HCT116 (cell line): Measurements from ENCODE around the gene CC2D1A. TPM values are rescaled to one million over a fixed set of nuclear protein-coding genes. Genes with fewer than 3 reads are reported as not detected.

Experiments
- ATAC-seq: fragments of 200-7000 bp; cut with Tn5 transposase; 2 replicates; pipeline ENCODE4 v1.9.1; 2020; ENCODE audit warnings: mild to moderate bottlenecking, moderate library complexity
- BruUV-seq: library from RNA; stranded (reverse); fragments of 400-500 nt; replicated peaks from 2 replicates; lab custom pipeline; 2021; lab: Mats Ljungman, UMichigan
- CTCF ChIA-PET: fragments of 300-600 bp; sonication (Branson Sonifier 250); formaldehyde crosslinking; loops from one replicate; lab custom pipeline; 2021; ENCODE audit warnings: antibody characterized with exemption; lab: Charles Lee
- POLR2A ChIA-PET: fragments of 300-600, 350-600 bp; sonication (Branson Sonifier 250); formaldehyde crosslinking; loops from one replicate; lab custom pipeline; 2021; ENCODE audit warnings: antibody characterized with exemption; lab: Charles Lee
- RAD21 ChIA-PET, 2 experiments: fragments of 300-600 bp; sonication (Branson Sonifier 250); formaldehyde crosslinking; loops; one replicate each; lab custom pipeline; 2023; ENCODE audit warnings: low total read pairs in 2 of 2; ENCODE audit not compliant: uncharacterized antibody in 2 of 2, unreplicated experiment in 2 of 2, low non-redundant PET in 1 of 2; lab: Charles Lee
- DNase-seq: peaks from one replicate; pipeline ENCODE4 v3.0.0-alpha.2; 2010; ENCODE audit warnings: low read depth, low spot score
- H2AFZ ChIP-seq: fragments of 200-600 bp; shearing (Covaris generic), sonication (generic); 2 replicates; pipeline ENCODE4 v1.6.1; 2017; ENCODE audit warnings: low read depth, mixed run types, mixed read lengths, antibody characterized with exemption, low read length; ENCODE audit not compliant: poor library complexity, severe bottlenecking
- H3K27ac ChIP-seq: 2 replicates; pipeline ENCODE4 v1.5.1; 2012; ENCODE audit warnings: low read depth, low read length
- H3K27me3 ChIP-seq: fragments of 200-600 bp; sonication (generic); 2 replicates; pipeline ENCODE4 v1.6.1; 2016; ENCODE audit warnings: mixed run types, low read length, mixed read lengths; ENCODE audit not compliant: insufficient read depth
- H3K36me3 ChIP-seq, 2 experiments: fragments of 200-500 bp in 1 of 2; fragments of 200-600 bp in 1 of 2; sonication (Bioruptor generic) in 1 of 2; sonication (generic) in 1 of 2; 2 replicates each; pipeline versions ENCODE4 v1.5.1 to v1.6.1; 2014 to 2016; ENCODE audit warnings: low read length in 2 of 2, inconsistent platforms in 1 of 2, mixed read lengths in 1 of 2, mixed run types in 1 of 2; ENCODE audit not compliant: insufficient read depth in 2 of 2, control insufficient read depth in 1 of 2
- H3K4me1 ChIP-seq, 2 experiments: fragments of 200-600 bp in 1 of 2; sonication (generic) in 1 of 2; 2 replicates each; pipeline versions ENCODE4 v1.5.1 to v1.6.1; 2012 to 2017; ENCODE audit warnings: low read length in 2 of 2, inconsistent platforms in 1 of 2, mild to moderate bottlenecking in 1 of 2, mixed read lengths in 1 of 2, mixed run types in 1 of 2, moderate library complexity in 1 of 2; ENCODE audit not compliant: insufficient read depth in 2 of 2, control insufficient read depth in 1 of 2
- H3K4me2 ChIP-seq: fragments of 200-600 bp; sonication (generic); 2 replicates; pipeline ENCODE4 v1.6.1; 2017; ENCODE audit warnings: mixed run types, low read length, mixed read lengths
- H3K4me3 ChIP-seq, 2 experiments: fragments of 200-600 bp in 1 of 2; sonication (generic) in 1 of 2; replicated peaks in 1 of 2; 2 replicates each; pipeline ENCODE4 v1.5.1; 2011 to 2016; ENCODE audit warnings: low read length in 2 of 2, control low read depth in 1 of 2, low read depth in 1 of 2, mild to moderate bottlenecking in 1 of 2, mixed read lengths in 1 of 2, mixed run types in 1 of 2
- H3K79me2 ChIP-seq: fragments of 200-600 bp; sonication (generic); 2 replicates; pipeline ENCODE4 v1.6.1; 2017; ENCODE audit warnings: mild to moderate bottlenecking, mixed run types, low read length, moderate library complexity, mixed read lengths; ENCODE audit not compliant: insufficient read depth
- H3K9ac ChIP-seq: fragments of 200-600 bp; sonication (generic); 2 replicates; pipeline ENCODE4 v1.6.1; 2016; ENCODE audit warnings: low read length, mixed read lengths
- H3K9me2 ChIP-seq: fragments of 200-600 bp; sonication (generic), shearing (Covaris generic); 2 replicates; pipeline ENCODE4 v1.6.1; 2017; ENCODE audit warnings: mixed run types, mild to moderate bottlenecking, moderate library complexity; ENCODE audit not compliant: insufficient read depth
- H3K9me3 ChIP-seq, 2 experiments: fragments of 200-500 bp in 1 of 2; fragments of 200-600 bp in 1 of 2; sonication (Bioruptor generic) in 1 of 2; sonication (generic) in 1 of 2; 2 replicates each; pipeline ENCODE4 v1.6.1; 2014 to 2017; ENCODE audit warnings: low read length in 2 of 2, mixed read lengths in 2 of 2, inconsistent platforms in 1 of 2, low read depth in 1 of 2, mild to moderate bottlenecking in 1 of 2, mixed run types in 1 of 2, moderate library complexity in 1 of 2; ENCODE audit not compliant: control insufficient read depth in 1 of 2, insufficient read depth in 1 of 2
- H4K20me1 ChIP-seq: fragments of 200-600 bp; sonication (generic), shearing (Covaris generic); 2 replicates; pipeline ENCODE4 v1.6.1; 2017; ENCODE audit warnings: mixed run types, mild to moderate bottlenecking, moderate library complexity; ENCODE audit not compliant: insufficient read depth
- POLR2A ChIP-seq: IDR thresholded peaks from 2 replicates; pipeline ENCODE4 v1.7.0; 2011; ENCODE audit warnings: borderline replicate concordance; ENCODE audit not compliant: insufficient read depth, insufficient read length; ENCODE audit errors: extremely low read depth
- POLR2AphosphoS5 ChIP-seq: IDR thresholded peaks from 2 replicates; pipeline ENCODE4 v1.6.1; 2011; ENCODE audit warnings: mild to moderate bottlenecking, low read depth, low read length, moderate library complexity
- RAD21 ChIP-seq: IDR thresholded peaks from 2 replicates; pipeline ENCODE4 v1.6.1; 2012; ENCODE audit warnings: low read depth, mild to moderate bottlenecking
- YY1 ChIP-seq: IDR thresholded peaks from 2 replicates; pipeline ENCODE4 v1.6.1; 2011; ENCODE audit warnings: low read length, low read depth, moderate library complexity, mild to moderate bottlenecking; ENCODE audit not compliant: insufficient replicate concordance; ENCODE audit errors: extremely low read depth
- intact Hi-C: fragments of 100-400 bp; cut with micrococcal nuclease; formaldehyde crosslinking; loops from 2 replicates; pipeline ENCODE4 v1.10.0; 2022
- total RNA-seq: library from RNA; stranded (reverse); gene quantifications from one replicate; pipeline ENCODE4 v1.2.1, GENCODE V29; 2021; ENCODE audit not compliant: unreplicated experiment
- TF ChIP-seq, protein P1 (sequence below): IDR thresholded peaks from 2 replicates; pipeline ENCODE4 v1.6.1; 2011; ENCODE audit warnings: mild to moderate bottlenecking, low read length, moderate library complexity; ENCODE audit not compliant: insufficient replicate concordance; ENCODE audit errors: extremely low read depth
- TF ChIP-seq, protein P2 (sequence below), 3 experiments: fragments of 200-600 bp in 1 of 3; sonication (generic) in 1 of 3; IDR thresholded peaks in 2 of 3; conservative IDR thresholded peaks in 1 of 3; 2 replicates each; pipeline ENCODE4 v1.5.1; 2012 to 2017; ENCODE audit warnings: low read depth in 2 of 3, low read length in 2 of 3, antibody characterized with exemption in 1 of 3, borderline replicate concordance in 1 of 3, control low read depth in 1 of 3, mild to moderate bottlenecking in 1 of 3, mixed read lengths in 1 of 3, mixed run types in 1 of 3, moderate library complexity in 1 of 3; ENCODE audit not compliant: insufficient read depth in 1 of 3
- TF ChIP-seq, protein P3 (sequence below): IDR thresholded peaks from 2 replicates; pipeline ENCODE4 v1.6.1; 2012
- TF ChIP-seq, protein P4 (sequence below): IDR thresholded peaks from 2 replicates; pipeline ENCODE4 v1.6.1; 2012

Gene CC2D1A
- total RNA-seq, 1 experiment from 2014 or later: 51.5 TPM

DNA sequence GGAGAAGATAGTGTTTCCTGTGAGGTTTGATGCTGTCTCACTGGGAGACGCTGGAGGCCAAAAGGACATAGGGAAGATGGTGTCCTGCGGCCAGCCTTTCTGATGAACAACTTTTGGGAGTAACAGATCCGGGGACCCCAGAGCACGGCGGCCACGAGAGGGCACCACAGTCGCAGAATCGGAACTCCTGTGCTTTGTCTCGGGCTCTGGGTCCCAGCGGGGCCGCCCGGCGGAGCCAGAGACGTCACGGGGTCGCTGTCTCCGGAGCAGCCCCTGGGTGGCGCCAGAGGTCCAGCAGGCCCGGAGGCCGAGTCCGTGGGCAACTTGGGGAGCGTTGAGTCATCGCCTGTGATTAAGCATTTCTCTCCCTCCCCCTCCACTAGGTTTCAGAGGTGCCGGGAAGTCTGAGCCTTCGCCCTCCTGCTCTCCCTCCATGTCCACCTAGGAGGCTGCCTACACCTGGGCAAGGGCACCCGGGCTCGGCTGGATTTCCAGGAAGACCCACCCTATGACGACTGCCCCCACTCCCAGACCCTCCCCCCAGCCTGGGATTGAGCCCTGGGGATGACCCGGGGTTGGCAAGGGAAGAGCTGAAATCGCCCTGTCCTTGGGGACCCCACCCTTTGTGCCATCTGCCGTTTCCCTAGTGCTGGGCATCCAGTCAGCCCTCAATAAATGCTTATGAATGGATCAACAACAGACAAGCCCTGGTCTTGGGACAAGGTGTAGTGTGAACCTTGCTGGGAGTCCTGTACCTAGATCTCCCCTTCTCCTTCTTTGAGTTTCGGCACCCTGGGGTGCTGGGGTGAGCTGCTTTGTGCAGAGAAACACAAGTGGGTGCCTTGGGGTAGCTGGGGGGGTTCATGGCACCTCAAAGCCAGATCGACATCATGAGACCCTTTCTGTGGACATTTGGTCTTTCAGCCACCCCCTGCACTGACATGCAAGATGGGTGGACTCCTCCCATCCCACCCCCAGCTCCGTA, 25.6 kb upstream of the CC2D1A start:
- no peaks in the 10 kb centered on the region for H3K27me3 ChIP-seq
- H3K4me1 ChIP-seq: peaks cover 21 to 40% of the 10 kb centered on the region in 2 experiments
- intact Hi-C loops: loop anchor here (1.0 to 5.0 kb wide), 3 partner anchors 192 to 317 kb away; partner anchors contain the start of gene MISP3
- POLR2A ChIA-PET: interaction anchor here (1.1 kb wide), 1 partner anchor 191 kb away, joined by 3 read pairs; no protein-coding TSS in a partner anchor
- peak overlapping the region; percentile 15 to 45 for H3K4me3 ChIP-seq
- CTCF ChIA-PET: interaction anchor here (0.6 to 1.6 kb wide), 10 partner anchors 96 to 279 kb away, joined by 3 to 5 read pairs (median 3); partner anchors contain the start of gene ASF1B
- H3K79me2 ChIP-seq: no peaks in the 10 kb centered on the region
- BruUV-seq: TSS peak; percentile 78
- RAD21 ChIA-PET: interaction anchor here (0.7 to 1.6 kb wide), 2 partner anchors 72 to 283 kb away, joined by 3 to 4 read pairs; partner anchors contain the start of gene DCAF15 (in 1 of the 2)
- H3K4me2 ChIP-seq: peak overlapping the region; percentile 83
- H3K36me3 ChIP-seq: no peaks in the 10 kb centered on the region
- H3K9me3 ChIP-seq: no peaks in the 10 kb centered on the region
- DNase-seq (peak; percentile 91), ATAC-seq (peak; percentile 95)
- H4K20me1 ChIP-seq: no peaks in the 10 kb centered on the region
- H3K9ac ChIP-seq: peak overlapping the region; percentile 75
- H3K27ac ChIP-seq: peak overlapping the region; percentile 79
- H2AFZ ChIP-seq: peak overlapping the region; percentile 74
- H3K9me2 ChIP-seq: no peaks in the 10 kb centered on the region
- peak; percentile 59 for TF ChIP-seq YY1
- peak; percentile 100 for TF ChIP-seq RAD21
- TF ChIP-seq, protein P1, sequence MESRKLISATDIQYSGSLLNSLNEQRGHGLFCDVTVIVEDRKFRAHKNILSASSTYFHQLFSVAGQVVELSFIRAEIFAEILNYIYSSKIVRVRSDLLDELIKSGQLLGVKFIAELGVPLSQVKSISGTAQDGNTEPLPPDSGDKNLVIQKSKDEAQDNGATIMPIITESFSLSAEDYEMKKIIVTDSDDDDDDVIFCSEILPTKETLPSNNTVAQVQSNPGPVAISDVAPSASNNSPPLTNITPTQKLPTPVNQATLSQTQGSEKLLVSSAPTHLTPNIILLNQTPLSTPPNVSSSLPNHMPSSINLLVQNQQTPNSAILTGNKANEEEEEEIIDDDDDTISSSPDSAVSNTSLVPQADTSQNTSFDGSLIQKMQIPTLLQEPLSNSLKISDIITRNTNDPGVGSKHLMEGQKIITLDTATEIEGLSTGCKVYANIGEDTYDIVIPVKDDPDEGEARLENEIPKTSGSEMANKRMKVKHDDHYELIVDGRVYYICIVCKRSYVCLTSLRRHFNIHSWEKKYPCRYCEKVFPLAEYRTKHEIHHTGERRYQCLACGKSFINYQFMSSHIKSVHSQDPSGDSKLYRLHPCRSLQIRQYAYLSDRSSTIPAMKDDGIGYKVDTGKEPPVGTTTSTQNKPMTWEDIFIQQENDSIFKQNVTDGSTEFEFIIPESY: peak; percentile 39
- TF ChIP-seq POLR2A: no peak
- TF ChIP-seq, protein P2, sequence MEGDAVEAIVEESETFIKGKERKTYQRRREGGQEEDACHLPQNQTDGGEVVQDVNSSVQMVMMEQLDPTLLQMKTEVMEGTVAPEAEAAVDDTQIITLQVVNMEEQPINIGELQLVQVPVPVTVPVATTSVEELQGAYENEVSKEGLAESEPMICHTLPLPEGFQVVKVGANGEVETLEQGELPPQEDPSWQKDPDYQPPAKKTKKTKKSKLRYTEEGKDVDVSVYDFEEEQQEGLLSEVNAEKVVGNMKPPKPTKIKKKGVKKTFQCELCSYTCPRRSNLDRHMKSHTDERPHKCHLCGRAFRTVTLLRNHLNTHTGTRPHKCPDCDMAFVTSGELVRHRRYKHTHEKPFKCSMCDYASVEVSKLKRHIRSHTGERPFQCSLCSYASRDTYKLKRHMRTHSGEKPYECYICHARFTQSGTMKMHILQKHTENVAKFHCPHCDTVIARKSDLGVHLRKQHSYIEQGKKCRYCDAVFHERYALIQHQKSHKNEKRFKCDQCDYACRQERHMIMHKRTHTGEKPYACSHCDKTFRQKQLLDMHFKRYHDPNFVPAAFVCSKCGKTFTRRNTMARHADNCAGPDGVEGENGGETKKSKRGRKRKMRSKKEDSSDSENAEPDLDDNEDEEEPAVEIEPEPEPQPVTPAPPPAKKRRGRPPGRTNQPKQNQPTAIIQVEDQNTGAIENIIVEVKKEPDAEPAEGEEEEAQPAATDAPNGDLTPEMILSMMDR (IDR thresholded peaks at IDR 0.05 in 2 of 3, conservative IDR thresholded peaks at IDR 0.05 in 1 of 3; ENCODE audit: borderline replicate concordance in 1 of 3, insufficient read depth in 1 of 3, low read depth in 2 of 3, low read length in 2 of 3): peak; percentile 97 to 99 (median 97)
- TF ChIP-seq, protein P3, sequence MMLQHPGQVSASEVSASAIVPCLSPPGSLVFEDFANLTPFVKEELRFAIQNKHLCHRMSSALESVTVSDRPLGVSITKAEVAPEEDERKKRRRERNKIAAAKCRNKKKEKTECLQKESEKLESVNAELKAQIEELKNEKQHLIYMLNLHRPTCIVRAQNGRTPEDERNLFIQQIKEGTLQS: no peak
- TF ChIP-seq, protein P4, sequence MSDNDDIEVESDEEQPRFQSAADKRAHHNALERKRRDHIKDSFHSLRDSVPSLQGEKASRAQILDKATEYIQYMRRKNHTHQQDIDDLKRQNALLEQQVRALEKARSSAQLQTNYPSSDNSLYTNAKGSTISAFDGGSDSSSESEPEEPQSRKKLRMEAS: no peak
- TF ChIP-seq POLR2AphosphoS5: peak; percentile 66
- TF ChIP-seq, all 23 proteins: peak for 5
